Measurements from ENCODE around the gene CA4.

- TF ChIP-seq CTCF (IDR thresholded peaks at IDR 0.05) = no peak
- no peak for TF ChIP-seq POLR2A (IDR thresholded peaks at IDR 0.05)
- TF ChIP-seq POLR2AphosphoS5 (IDR thresholded peaks at IDR 0.05) = no peak
- no peak for TF ChIP-seq EP300 (IDR thresholded peaks at IDR 0.05; ENCODE audit: low read depth)
Observed at GRCh38 chr17:60109161-60109560, 40.6 kb upstream of the CA4 start.
